ENCODE data around the gene FAM107B. TPM values are rescaled to one million over a fixed set of nuclear protein-coding genes. Genes with fewer than 3 reads are reported as not detected.

FAM107B gene
- total RNA-seq, 1 donor from 2014 or later, result 13.6 TPM

- Histone ChIP-seq H3K9me3 (ENCODE audit: control insufficient read depth in 3 of 3, low read length in 3 of 3) (no peaks in the 10 kb centered on the region), H3K27ac (ENCODE audit: low read depth, low read length) (peak overlapping the region; percentile 67), H3K9ac (ENCODE audit: low read depth in 1 of 3, low read length in 3 of 3) (no peak overlapping the region), H3K4me3 (ENCODE audit: low read length in 3 of 3) (no peak overlapping the region), H3K36me3 (ENCODE audit: control insufficient read depth in 3 of 3, insufficient read depth in 3 of 3, low read length in 3 of 3) (no peaks in the 10 kb centered on the region), H3K4me1 (ENCODE audit: control insufficient read depth in 3 of 3, insufficient read depth in 3 of 3, low read length in 3 of 3) (no peaks in the 10 kb centered on the region), H3K27me3 (ENCODE audit: control insufficient read depth in 3 of 3, insufficient read depth in 3 of 3, low read length in 3 of 3) (peaks cover 0 to 3% (median 0%) of the 10 kb centered on the region in 3 donors)
These were observed 103.3 kb downstream of the FAM107B start for GRCh38 chr10:14671386-14671831.

DNA sequence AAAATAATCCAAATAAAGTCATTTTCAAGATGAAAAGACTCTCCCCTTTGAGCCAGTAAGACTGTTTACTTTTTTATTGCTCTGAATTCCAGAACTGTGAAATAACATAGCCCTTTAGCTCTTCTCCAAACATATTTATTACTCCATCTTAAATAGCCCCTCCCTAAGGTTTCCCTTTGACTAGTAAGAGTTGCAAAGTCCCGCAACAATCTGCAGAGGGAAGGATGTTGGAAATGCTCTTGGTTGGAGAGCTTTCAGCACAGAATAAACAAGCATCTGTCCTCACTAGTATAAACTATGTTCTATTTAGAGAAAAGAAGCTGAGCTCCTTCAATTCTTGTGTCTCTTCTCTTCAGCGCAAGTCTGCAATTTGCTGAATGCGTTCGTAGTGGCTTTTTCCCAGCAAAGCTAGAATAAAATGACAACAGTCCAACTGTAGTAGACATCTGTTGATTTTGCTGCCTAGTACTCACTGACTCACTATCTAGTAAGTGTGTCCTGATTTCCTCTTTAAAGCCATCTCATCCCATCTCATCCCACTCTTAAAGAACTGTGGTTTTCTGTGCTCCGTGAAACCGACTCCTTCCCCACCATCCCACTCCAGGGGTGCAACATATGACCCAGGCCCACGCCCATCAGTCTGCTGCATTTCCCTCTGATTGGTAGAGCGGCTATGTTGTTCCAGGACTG lies 104.0 kb downstream of the FAM107B start:
- H3K4me1 ChIP-seq (ENCODE audit: control insufficient read depth in 3 of 3, insufficient read depth in 3 of 3, low read length in 3 of 3), result no peaks in the 10 kb centered on the region
- no peaks in the 10 kb centered on the region for H3K36me3 ChIP-seq (ENCODE audit: control insufficient read depth in 3 of 3, insufficient read depth in 3 of 3, low read length in 3 of 3)
- H3K4me3 ChIP-seq (ENCODE audit: low read length in 3 of 3), result no peak overlapping the region
- H3K9ac ChIP-seq (ENCODE audit: low read depth in 1 of 3, low read length in 3 of 3), result no peak overlapping the region
- peaks cover 0 to 3% (median 0%) of the 10 kb centered on the region in 3 donors for H3K27me3 ChIP-seq (ENCODE audit: control insufficient read depth in 3 of 3, insufficient read depth in 3 of 3, low read length in 3 of 3)
- peak overlapping the region; percentile 67 for H3K27ac ChIP-seq (ENCODE audit: low read depth, low read length)
- no peaks in the 10 kb centered on the region for H3K9me3 ChIP-seq (ENCODE audit: control insufficient read depth in 3 of 3, low read length in 3 of 3)

DNA sequence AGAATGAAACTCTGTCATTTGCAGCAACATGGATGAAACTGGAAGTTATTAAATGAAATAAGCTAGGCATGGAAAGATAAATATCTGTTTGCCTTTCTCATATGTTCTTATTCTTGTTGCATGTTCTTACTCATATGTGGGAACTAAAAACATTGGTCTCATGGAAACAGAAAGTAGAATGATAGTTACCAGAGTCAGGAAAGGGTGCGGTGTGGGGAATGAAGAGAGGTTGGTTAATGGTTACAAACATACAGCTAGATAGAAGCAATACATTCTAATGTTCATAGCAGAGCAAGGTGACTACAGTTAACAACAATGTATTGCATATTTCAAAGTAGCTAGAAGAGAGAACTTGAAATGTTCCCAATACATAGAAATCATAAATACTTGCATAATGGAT lies 105.1 kb downstream of the FAM107B start:
- no peaks in the 10 kb centered on the region for H3K36me3 ChIP-seq (ENCODE audit: control insufficient read depth in 3 of 3, insufficient read depth in 3 of 3, low read length in 3 of 3)
- H3K27ac ChIP-seq (ENCODE audit: low read depth, low read length), result no peak overlapping the region
- H3K9ac ChIP-seq (ENCODE audit: low read depth in 1 of 3, low read length in 3 of 3), result no peak overlapping the region

GRCh38 chr10:14667781-14668180 lies 106.9 kb downstream of the FAM107B start:
- H3K9ac ChIP-seq (ENCODE audit: low read depth in 1 of 3, low read length in 3 of 3), result no peak overlapping the region
- H3K27me3 ChIP-seq (ENCODE audit: control insufficient read depth in 3 of 3, insufficient read depth in 3 of 3, low read length in 3 of 3), result peaks cover 0 to 3% (median 0%) of the 10 kb centered on the region in 3 donors
- H3K27ac ChIP-seq (ENCODE audit: low read depth, low read length), result no peak overlapping the region

More for the DNA sequence above, 105.1 kb downstream of the FAM107B start:
- Histone ChIP-seq H3K9me3 (ENCODE audit: control insufficient read depth in 3 of 3, low read length in 3 of 3) (no peaks in the 10 kb centered on the region), H3K4me1 (ENCODE audit: control insufficient read depth in 3 of 3, insufficient read depth in 3 of 3, low read length in 3 of 3) (no peaks in the 10 kb centered on the region), H3K4me3 (ENCODE audit: low read length in 3 of 3) (no peak overlapping the region), H3K27me3 (ENCODE audit: control insufficient read depth in 3 of 3, insufficient read depth in 3 of 3, low read length in 3 of 3) (peaks cover 0 to 3% (median 0%) of the 10 kb centered on the region in 3 donors)

DNA sequence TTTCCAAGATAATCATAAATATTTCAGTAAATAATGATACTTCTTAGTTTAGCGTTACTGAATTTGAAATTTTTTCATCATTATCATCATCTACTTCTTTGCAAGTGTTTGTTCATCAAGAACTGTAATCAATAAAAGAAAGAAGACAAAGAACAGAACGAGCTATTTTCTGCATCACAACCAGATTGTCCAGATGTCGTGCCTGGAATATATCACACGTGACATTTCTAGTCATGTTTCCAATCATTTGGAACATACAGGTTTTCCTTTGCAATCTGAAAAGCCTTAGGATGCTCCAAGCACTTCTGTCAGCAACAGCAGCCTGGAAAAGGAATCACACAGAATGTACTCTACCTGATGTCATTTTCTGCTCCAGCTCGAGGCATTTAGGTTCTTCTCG lies 107.4 kb downstream of the FAM107B start:
- no peak overlapping the region for H3K9ac ChIP-seq (ENCODE audit: low read depth in 1 of 3, low read length in 3 of 3)

More at GRCh38 chr10:14667781-14668180, 106.9 kb downstream of the FAM107B start:
- no peaks in the 10 kb centered on the region for H3K9me3 ChIP-seq (ENCODE audit: control insufficient read depth in 3 of 3, low read length in 3 of 3)
- no peaks in the 10 kb centered on the region for H3K36me3 ChIP-seq (ENCODE audit: control insufficient read depth in 3 of 3, insufficient read depth in 3 of 3, low read length in 3 of 3)
- no peaks in the 10 kb centered on the region for H3K4me1 ChIP-seq (ENCODE audit: control insufficient read depth in 3 of 3, insufficient read depth in 3 of 3, low read length in 3 of 3)
- H3K4me3 ChIP-seq (ENCODE audit: low read length in 3 of 3), result no peak overlapping the region

DNA sequence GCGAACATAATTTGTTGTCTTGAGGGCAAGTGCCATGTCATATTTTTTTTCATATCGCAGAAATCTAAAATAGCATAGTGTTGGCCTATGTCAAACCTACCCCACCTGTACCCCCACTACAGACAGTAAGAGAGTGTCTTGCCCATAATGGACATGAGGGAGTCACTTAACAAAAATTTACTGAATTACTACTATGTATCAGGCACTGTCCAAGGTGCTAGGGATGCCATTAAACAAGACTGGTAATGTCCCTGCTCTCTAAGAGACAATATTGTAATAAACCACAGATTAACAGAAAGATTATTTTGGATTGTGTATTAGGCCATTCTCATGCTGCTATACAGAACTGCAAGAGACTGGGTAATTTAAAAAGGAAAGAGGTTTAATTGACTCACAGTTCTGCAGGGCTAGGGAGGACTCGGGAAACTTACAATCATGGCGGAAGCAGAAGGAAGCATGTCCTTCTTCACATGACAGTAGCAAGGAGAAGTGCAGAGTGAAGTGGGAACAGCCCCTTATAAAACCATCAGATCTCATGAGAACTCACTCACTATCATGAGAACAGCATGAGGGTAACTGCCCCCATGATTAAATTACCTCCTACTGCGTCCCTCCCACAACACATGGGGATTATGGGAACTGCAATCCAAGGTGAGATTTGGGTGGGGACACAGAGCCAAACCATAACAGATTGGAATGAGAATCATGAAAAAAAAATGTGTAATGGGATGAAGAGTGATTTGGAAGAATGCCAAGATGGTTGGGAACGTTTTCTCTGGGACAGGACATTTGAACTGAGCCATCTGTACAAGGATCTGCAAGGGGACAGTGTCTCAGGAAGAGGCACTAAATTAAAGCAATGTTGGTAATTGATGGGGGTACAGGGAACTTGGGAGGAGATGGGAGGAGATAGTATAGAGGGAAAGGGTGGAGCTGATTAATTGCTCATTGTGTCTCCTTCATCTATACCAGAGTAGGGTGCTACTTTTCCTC lies 108.5 kb downstream of the FAM107B start:
- Histone ChIP-seq H3K27ac (ENCODE audit: low read depth, low read length) (no peak overlapping the region), H3K9me3 (ENCODE audit: control insufficient read depth in 3 of 3, low read length in 3 of 3) (no peaks in the 10 kb centered on the region), H3K9ac (ENCODE audit: low read depth in 1 of 3, low read length in 3 of 3) (no peak overlapping the region), H3K36me3 (ENCODE audit: control insufficient read depth in 3 of 3, insufficient read depth in 3 of 3, low read length in 3 of 3) (no peaks in the 10 kb centered on the region), H3K27me3 (ENCODE audit: control insufficient read depth in 3 of 3, insufficient read depth in 3 of 3, low read length in 3 of 3) (no peaks in the 10 kb centered on the region), H3K4me1 (ENCODE audit: control insufficient read depth in 3 of 3, insufficient read depth in 3 of 3, low read length in 3 of 3) (no peaks in the 10 kb centered on the region), H3K4me3 (ENCODE audit: low read length in 3 of 3) (no peak overlapping the region)

More for the DNA sequence above, 107.4 kb downstream of the FAM107B start:
- Histone ChIP-seq H3K36me3 (ENCODE audit: control insufficient read depth in 3 of 3, insufficient read depth in 3 of 3, low read length in 3 of 3) (no peaks in the 10 kb centered on the region), H3K4me1 (ENCODE audit: control insufficient read depth in 3 of 3, insufficient read depth in 3 of 3, low read length in 3 of 3) (no peaks in the 10 kb centered on the region), H3K27me3 (ENCODE audit: control insufficient read depth in 3 of 3, insufficient read depth in 3 of 3, low read length in 3 of 3) (peaks cover 0 to 3% (median 0%) of the 10 kb centered on the region in 3 donors), H3K9me3 (ENCODE audit: control insufficient read depth in 3 of 3, low read length in 3 of 3) (no peaks in the 10 kb centered on the region), H3K27ac (ENCODE audit: low read depth, low read length) (no peak overlapping the region), H3K4me3 (ENCODE audit: low read length in 3 of 3) (no peak overlapping the region)

GRCh38 chr10:14665304-14665703 lies 109.4 kb downstream of the FAM107B start:
- Histone ChIP-seq H3K27ac (ENCODE audit: low read depth, low read length) (no peak overlapping the region), H3K4me3 (ENCODE audit: low read length in 3 of 3) (no peak overlapping the region), H3K9me3 (ENCODE audit: control insufficient read depth in 3 of 3, low read length in 3 of 3) (no peaks in the 10 kb centered on the region), H3K9ac (ENCODE audit: low read depth in 1 of 3, low read length in 3 of 3) (no peak overlapping the region), H3K27me3 (ENCODE audit: control insufficient read depth in 3 of 3, insufficient read depth in 3 of 3, low read length in 3 of 3) (no peaks in the 10 kb centered on the region), H3K4me1 (ENCODE audit: control insufficient read depth in 3 of 3, insufficient read depth in 3 of 3, low read length in 3 of 3) (no peaks in the 10 kb centered on the region), H3K36me3 (ENCODE audit: control insufficient read depth in 3 of 3, insufficient read depth in 3 of 3, low read length in 3 of 3) (no peaks in the 10 kb centered on the region)

- no peaks in the 10 kb centered on the region for H3K27me3 ChIP-seq (ENCODE audit: control insufficient read depth in 3 of 3, insufficient read depth in 3 of 3, low read length in 3 of 3)
- no peaks in the 10 kb centered on the region for H3K36me3 ChIP-seq (ENCODE audit: control insufficient read depth in 3 of 3, insufficient read depth in 3 of 3, low read length in 3 of 3)
- no peaks in the 10 kb centered on the region for H3K4me1 ChIP-seq (ENCODE audit: control insufficient read depth in 3 of 3, insufficient read depth in 3 of 3, low read length in 3 of 3)
- H3K27ac ChIP-seq (ENCODE audit: low read depth, low read length), result no peak overlapping the region
- no peaks in the 10 kb centered on the region for H3K9me3 ChIP-seq (ENCODE audit: control insufficient read depth in 3 of 3, low read length in 3 of 3)
- H3K4me3 ChIP-seq (ENCODE audit: low read length in 3 of 3), result no peak overlapping the region
- H3K9ac ChIP-seq (ENCODE audit: low read depth in 1 of 3, low read length in 3 of 3), result no peak overlapping the region
These were observed 110.4 kb downstream of the FAM107B start for GRCh38 chr10:14664345-14664744.

GRCh38 chr10:14661818-14662217 lies 112.9 kb downstream of the FAM107B start:
- no peaks in the 10 kb centered on the region for H3K27me3 ChIP-seq (ENCODE audit: control insufficient read depth in 3 of 3, insufficient read depth in 3 of 3, low read length in 3 of 3)
- H3K4me1 ChIP-seq (ENCODE audit: control insufficient read depth in 3 of 3, insufficient read depth in 3 of 3, low read length in 3 of 3), result no peaks in the 10 kb centered on the region
- no peak overlapping the region for H3K27ac ChIP-seq (ENCODE audit: low read depth, low read length)
- H3K9me3 ChIP-seq (ENCODE audit: control insufficient read depth in 3 of 3, low read length in 3 of 3), result no peaks in the 10 kb centered on the region
- H3K36me3 ChIP-seq (ENCODE audit: control insufficient read depth in 3 of 3, insufficient read depth in 3 of 3, low read length in 3 of 3), result no peaks in the 10 kb centered on the region
- no peak overlapping the region for H3K4me3 ChIP-seq (ENCODE audit: low read length in 3 of 3)
- no peak overlapping the region for H3K9ac ChIP-seq (ENCODE audit: low read depth in 1 of 3, low read length in 3 of 3)

GRCh38 chr10:14660831-14661230 lies 113.9 kb downstream of the FAM107B start:
- no peak overlapping the region for H3K9ac ChIP-seq (ENCODE audit: low read depth in 1 of 3, low read length in 3 of 3)
- no peaks in the 10 kb centered on the region for H3K36me3 ChIP-seq (ENCODE audit: control insufficient read depth in 3 of 3, insufficient read depth in 3 of 3, low read length in 3 of 3)
- no peaks in the 10 kb centered on the region for H3K9me3 ChIP-seq (ENCODE audit: control insufficient read depth in 3 of 3, low read length in 3 of 3)
- no peak overlapping the region for H3K27ac ChIP-seq (ENCODE audit: low read depth, low read length)
- H3K27me3 ChIP-seq (ENCODE audit: control insufficient read depth in 3 of 3, insufficient read depth in 3 of 3, low read length in 3 of 3), result peaks cover 0 to under 1% (median 0%) of the 10 kb centered on the region in 3 donors
- H3K4me1 ChIP-seq (ENCODE audit: control insufficient read depth in 3 of 3, insufficient read depth in 3 of 3, low read length in 3 of 3), result no peaks in the 10 kb centered on the region
- no peak overlapping the region for H3K4me3 ChIP-seq (ENCODE audit: low read length in 3 of 3)

Data from skeletal muscle tissue (tissue), 4 donors.